ENCODE data around the gene CRY2. TPM values are rescaled to one million over a fixed set of nuclear protein-coding genes. Genes with fewer than 3 reads are reported as not detected.
A peak's percentile ranks its signal among the peaks of the same experiment; 100 is the strongest.

Gene CRY2
- total and polyA plus RNA-seq, 3 experiments from 2014 or later, result 16.6 to 27.1 (median 17.8) TPM

- no peaks in the 10 kb centered on the region for H3K4me1 ChIP-seq (ENCODE audit: insufficient read depth, low read length)
- H3K4me3 ChIP-seq (ENCODE audit: low read length), result no peak overlapping the region
- Mint-ChIP-seq H3K4me1 (no peaks in the 10 kb centered on the region), H3K4me3 (no peak overlapping the region), H3K9me3 (no peaks in the 10 kb centered on the region), H3K27ac (no peak overlapping the region), H3K27me3 (no peaks in the 10 kb centered on the region), H3K36me3 (peaks cover 28 to 85% (median 37%) of the 10 kb centered on the region in 3 donors)
- no peaks in the 10 kb centered on the region for H3K27me3 ChIP-seq (ENCODE audit: insufficient read depth, low read length, poor library complexity, severe bottlenecking)
- POLR2A ChIA-PET, result no interaction called here
- CTCF ChIA-PET, result no interaction called here
- H3K36me3 ChIP-seq (ENCODE audit: insufficient read depth, low read length), result peaks cover 46% of the 10 kb centered on the region
- no peaks in the 10 kb centered on the region for H3K9me3 ChIP-seq (ENCODE audit: low read length)
- no peak for DNase-seq
- no peak overlapping the region for H3K27ac ChIP-seq (ENCODE audit: low read depth, low read length)
Observed at GRCh38 chr11:45877845-45878244, 30.6 kb downstream of the CRY2 start.

- peak overlapping the region in 1 of 8 donors; percentile 19 for H3K27ac Mint-ChIP-seq
- ChIA-PET CTCF (no interaction called here), POLR2A (no interaction called here)
- no peak for DNase-seq
- H3K36me3 Mint-ChIP-seq, result peaks cover 28 to 67% (median 30%) of the 10 kb centered on the region in 3 donors
- H3K27me3 Mint-ChIP-seq, result peaks cover 0 to 2% of the 10 kb centered on the region in 2 donors
- Histone ChIP-seq H3K27ac (ENCODE audit: low read depth, low read length) (no peak overlapping the region), H3K4me3 (ENCODE audit: low read length) (no peak overlapping the region), H3K36me3 (ENCODE audit: insufficient read depth, low read length) (peaks cover 37% of the 10 kb centered on the region), H3K9me3 (ENCODE audit: low read length) (no peaks in the 10 kb centered on the region), H3K27me3 (ENCODE audit: insufficient read depth, low read length, poor library complexity, severe bottlenecking) (no peaks in the 10 kb centered on the region), H3K4me1 (ENCODE audit: insufficient read depth, low read length) (peaks cover 4% of the 10 kb centered on the region)
- no peak overlapping the region for H3K4me3 Mint-ChIP-seq
- peaks cover 7 to 8% (median 7%) of the 10 kb centered on the region in 3 donors for H3K4me1 Mint-ChIP-seq
- no peaks in the 10 kb centered on the region for H3K9me3 Mint-ChIP-seq
Observed at GRCh38 chr11:45879803-45880686, 32.8 kb downstream of the CRY2 start.

GRCh38 chr11:45880772-45881570 lies 33.7 kb downstream of the CRY2 start:
- H3K27me3 Mint-ChIP-seq, result peaks cover 0 to 2% of the 10 kb centered on the region in 2 donors
- H3K9me3 ChIP-seq (ENCODE audit: low read length), result no peaks in the 10 kb centered on the region
- H3K27me3 ChIP-seq (ENCODE audit: insufficient read depth, low read length, poor library complexity, severe bottlenecking), result no peaks in the 10 kb centered on the region
- no peak overlapping the region for H3K4me3 ChIP-seq (ENCODE audit: low read length)
- peaks cover 27 to 58% (median 28%) of the 10 kb centered on the region in 3 donors for H3K36me3 Mint-ChIP-seq
- H3K27ac ChIP-seq (ENCODE audit: low read depth, low read length), result no peak overlapping the region
- no peak for DNase-seq
- CTCF ChIA-PET, result no interaction called here
- peaks cover 10 to 11% (median 10%) of the 10 kb centered on the region in 3 donors for H3K4me1 Mint-ChIP-seq
- no peak overlapping the region for H3K27ac Mint-ChIP-seq
- peaks cover 6% of the 10 kb centered on the region for H3K4me1 ChIP-seq (ENCODE audit: insufficient read depth, low read length)
- no peaks in the 10 kb centered on the region for H3K9me3 Mint-ChIP-seq
- H3K4me3 Mint-ChIP-seq, result peak overlapping the region in 1 of 7 donors; percentile 40
- POLR2A ChIA-PET, result no interaction called here
- peaks cover 29% of the 10 kb centered on the region for H3K36me3 ChIP-seq (ENCODE audit: insufficient read depth, low read length)

GRCh38 chr11:45881708-45882368 lies 34.6 kb downstream of the CRY2 start:
- Mint-ChIP-seq H3K9me3 (no peaks in the 10 kb centered on the region), H3K27ac (no peak overlapping the region), H3K36me3 (peaks cover 22 to 49% (median 24%) of the 10 kb centered on the region in 3 donors), H3K27me3 (peaks cover 0 to 2% of the 10 kb centered on the region in 2 donors), H3K4me1 (peaks cover 10 to 11% (median 10%) of the 10 kb centered on the region in 3 donors), H3K4me3 (no peak overlapping the region)
- no peak for DNase-seq
- ChIA-PET POLR2A (no interaction called here), CTCF (no interaction called here)
- no peaks in the 10 kb centered on the region for H3K27me3 ChIP-seq (ENCODE audit: insufficient read depth, low read length, poor library complexity, severe bottlenecking)
- no peak overlapping the region for H3K4me3 ChIP-seq (ENCODE audit: low read length)
- H3K27ac ChIP-seq (ENCODE audit: low read depth, low read length), result no peak overlapping the region
- no peaks in the 10 kb centered on the region for H3K9me3 ChIP-seq (ENCODE audit: low read length)
- H3K4me1 ChIP-seq (ENCODE audit: insufficient read depth, low read length), result peaks cover 6% of the 10 kb centered on the region
- peaks cover 29% of the 10 kb centered on the region for H3K36me3 ChIP-seq (ENCODE audit: insufficient read depth, low read length)

- Mint-ChIP-seq H3K4me1 (peaks cover 10 to 11% (median 10%) of the 10 kb centered on the region in 3 donors), H3K27ac (peak overlapping the region in 3 of 8 donors; percentile 32 to 54 (median 51)), H3K9me3 (no peaks in the 10 kb centered on the region), H3K27me3 (peaks cover 0 to 4% of the 10 kb centered on the region in 2 donors), H3K4me3 (peak overlapping the region; percentile 65 to 92 (median 74)), H3K36me3 (peaks cover 12 to 25% (median 12%) of the 10 kb centered on the region in 3 donors)
- Histone ChIP-seq H3K4me3 (ENCODE audit: low read length) (peak overlapping the region; percentile 55), H3K27ac (ENCODE audit: low read depth, low read length) (no peak overlapping the region), H3K4me1 (ENCODE audit: insufficient read depth, low read length) (peaks cover 6% of the 10 kb centered on the region), H3K9me3 (ENCODE audit: low read length) (no peaks in the 10 kb centered on the region), H3K27me3 (ENCODE audit: insufficient read depth, low read length, poor library complexity, severe bottlenecking) (no peaks in the 10 kb centered on the region), H3K36me3 (ENCODE audit: insufficient read depth, low read length) (peaks cover 12% of the 10 kb centered on the region)
- CTCF ChIA-PET, result interaction anchor here (1.2 to 1.5 kb wide), 2 partner anchors 9 to 79 kb away, joined by 3 to 4 read pairs; no protein-coding TSS in a partner anchor
- POLR2A ChIA-PET, result no interaction called here
- no peak for DNase-seq
Observed at GRCh38 chr11:45884596-45885185, 37.4 kb downstream of the CRY2 start.

- Mint-ChIP-seq H3K9me3 (no peaks in the 10 kb centered on the region), H3K27ac (peak within 1 kb of the TSS in 3 of 8 donors; percentile 32 to 54 (median 51)), H3K4me3 (peak within 1 kb of the TSS; percentile 65 to 92 (median 74)), H3K36me3 (peaks cover 5 to 18% (median 5%) of the 10 kb centered on the region in 3 donors), H3K27me3 (peaks cover 5% of the 10 kb centered on the region in 2 donors), H3K4me1 (peaks cover 10 to 11% (median 10%) of the 10 kb centered on the region in 3 donors)
- ChIA-PET CTCF (interaction anchor here (1.5 kb wide), 1 partner anchor 9 kb away, joined by 3 read pairs; no protein-coding TSS in a partner anchor), POLR2A (no interaction called here)
- H3K27me3 ChIP-seq (ENCODE audit: insufficient read depth, low read length, poor library complexity, severe bottlenecking), result no peaks in the 10 kb centered on the region
- peaks cover 6% of the 10 kb centered on the region for H3K4me1 ChIP-seq (ENCODE audit: insufficient read depth, low read length)
- peak; percentile 42 to 68 (median 52) for DNase-seq
- peak within 1 kb of the TSS; percentile 55 for H3K4me3 ChIP-seq (ENCODE audit: low read length)
- no peak within 1 kb of the TSS for H3K27ac ChIP-seq (ENCODE audit: low read depth, low read length)
- H3K9me3 ChIP-seq (ENCODE audit: low read length), result no peaks in the 10 kb centered on the region
- peaks cover 5% of the 10 kb centered on the region for H3K36me3 ChIP-seq (ENCODE audit: insufficient read depth, low read length)
Observed at GRCh38 chr11:45885274-45885920, 38.1 kb downstream of the CRY2 start, which contains the start of gene MAPK8IP1. Gene MAPK8IP1, plus strand, starts transcription at chr11:45885651. Its CDS starts 170 bp downstream, at chr11:45885821.

Data from CD8-positive, alpha-beta memory T cell (primary cell).